Measurements from ENCODE around the gene AGBL2.

Gene AGBL2

DNA sequence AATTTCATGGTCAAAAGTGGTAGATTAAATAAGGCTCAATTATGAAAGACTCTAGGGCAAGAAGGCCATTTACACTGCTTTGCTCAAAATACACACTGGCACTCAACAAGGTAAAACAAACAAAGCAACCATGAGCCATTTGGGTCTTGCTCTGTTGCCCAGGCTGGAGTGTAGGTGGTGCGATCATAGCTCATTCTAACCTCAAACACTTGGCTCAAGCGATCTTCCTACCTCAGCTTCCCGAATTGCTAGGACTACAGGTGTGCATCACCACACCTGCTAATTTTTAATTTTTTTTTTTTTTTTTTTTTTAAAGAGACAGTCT, 10.9 kb upstream of the AGBL2 start:
- H3K9me2 ChIP-seq (replicated peaks; ENCODE audit: insufficient read depth, low read length) = no peaks in the 10 kb centered on the region

DNA sequence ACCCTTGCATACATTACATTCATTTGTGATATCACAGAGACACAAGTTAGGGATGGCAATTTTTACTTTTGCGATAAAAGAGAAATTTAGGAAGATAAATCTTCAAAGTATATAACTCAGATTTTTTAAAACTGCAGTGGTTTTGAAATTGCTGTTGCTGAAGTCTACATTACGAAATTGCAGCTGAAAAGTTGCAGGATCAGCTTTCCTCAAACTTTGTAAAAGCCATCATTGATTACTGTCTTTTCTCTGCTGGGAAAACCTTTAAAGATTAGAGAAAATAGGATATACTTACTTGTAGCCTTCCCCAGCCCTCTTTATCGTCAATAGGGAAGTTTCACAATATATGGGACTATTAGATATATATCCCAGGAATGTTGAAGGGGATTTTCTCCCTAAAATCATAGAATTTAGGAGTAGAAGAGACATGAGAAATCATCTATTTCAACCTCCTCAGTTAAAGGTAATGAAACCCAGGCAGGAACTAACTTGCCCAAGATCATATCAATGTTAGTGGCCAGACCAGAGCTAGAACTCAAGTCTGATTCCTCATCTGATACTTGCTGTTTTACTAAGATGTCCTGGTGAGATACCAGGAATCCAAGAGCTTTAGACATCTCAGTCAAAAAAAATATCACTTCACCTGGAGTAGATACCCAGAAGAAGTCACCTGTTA, 10.4 kb upstream of the AGBL2 start:
- Histone ChIP-seq H3K4me3 (ENCODE audit: low read length) (no peak overlapping the region), H3K27me3 (replicated peaks; ENCODE audit: insufficient read depth, low read length) (no peaks in the 10 kb centered on the region), H3K9me2 (replicated peaks; ENCODE audit: insufficient read depth, low read length) (no peaks in the 10 kb centered on the region), H3K9ac (ENCODE audit: low read length) (no peak overlapping the region), H2AFZ (ENCODE audit: low read length) (no peak overlapping the region), H3K79me2 (ENCODE audit: low read length) (peaks cover 36% of the 10 kb centered on the region), H3K36me3 (replicated peaks; ENCODE audit: insufficient read depth, low read length) (peaks cover 30% of the 10 kb centered on the region; the same call in 1 of the 2 replicates), H3K4me2 (ENCODE audit: low read depth, low read length) (no peak overlapping the region), H3K27ac (ENCODE audit: low read length) (no peak overlapping the region), H3K4me1 (ENCODE audit: low read length) (no peaks in the 10 kb centered on the region), H4K20me1 (ENCODE audit: insufficient read depth, low read length) (no peaks in the 10 kb centered on the region), H3K9me3 (replicated peaks; ENCODE audit: insufficient read depth, low read length) (no peaks in the 10 kb centered on the region), H3F3A (ENCODE audit: insufficient read depth, low read length) (no peaks in the 10 kb centered on the region; the same call in 1 of the 2 replicates)
- TF ChIP-seq, protein P1, sequence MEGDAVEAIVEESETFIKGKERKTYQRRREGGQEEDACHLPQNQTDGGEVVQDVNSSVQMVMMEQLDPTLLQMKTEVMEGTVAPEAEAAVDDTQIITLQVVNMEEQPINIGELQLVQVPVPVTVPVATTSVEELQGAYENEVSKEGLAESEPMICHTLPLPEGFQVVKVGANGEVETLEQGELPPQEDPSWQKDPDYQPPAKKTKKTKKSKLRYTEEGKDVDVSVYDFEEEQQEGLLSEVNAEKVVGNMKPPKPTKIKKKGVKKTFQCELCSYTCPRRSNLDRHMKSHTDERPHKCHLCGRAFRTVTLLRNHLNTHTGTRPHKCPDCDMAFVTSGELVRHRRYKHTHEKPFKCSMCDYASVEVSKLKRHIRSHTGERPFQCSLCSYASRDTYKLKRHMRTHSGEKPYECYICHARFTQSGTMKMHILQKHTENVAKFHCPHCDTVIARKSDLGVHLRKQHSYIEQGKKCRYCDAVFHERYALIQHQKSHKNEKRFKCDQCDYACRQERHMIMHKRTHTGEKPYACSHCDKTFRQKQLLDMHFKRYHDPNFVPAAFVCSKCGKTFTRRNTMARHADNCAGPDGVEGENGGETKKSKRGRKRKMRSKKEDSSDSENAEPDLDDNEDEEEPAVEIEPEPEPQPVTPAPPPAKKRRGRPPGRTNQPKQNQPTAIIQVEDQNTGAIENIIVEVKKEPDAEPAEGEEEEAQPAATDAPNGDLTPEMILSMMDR (IDR thresholded peaks at IDR 0.05; ENCODE audit: low read length) = no peak
- TF ChIP-seq EZH2phosphoT487 (IDR thresholded peaks at IDR 0.05; ENCODE audit: low read length) = no peak
- TF ChIP-seq EZH2 (optimal IDR thresholded peaks at IDR 0.05; ENCODE audit: low read depth, low read length) = no peak
- no peak for DNase-seq

More for the DNA sequence above, 10.9 kb upstream of the AGBL2 start:
- Histone ChIP-seq H3K4me3 (ENCODE audit: low read length) (no peak overlapping the region), H3K27me3 (replicated peaks; ENCODE audit: insufficient read depth, low read length) (no peaks in the 10 kb centered on the region), H3K9ac (ENCODE audit: low read length) (no peak overlapping the region), H3K79me2 (ENCODE audit: low read length) (peaks cover 36% of the 10 kb centered on the region), H2AFZ (ENCODE audit: low read length) (no peak overlapping the region), H4K20me1 (ENCODE audit: insufficient read depth, low read length) (no peaks in the 10 kb centered on the region), H3F3A (ENCODE audit: insufficient read depth, low read length) (no peaks in the 10 kb centered on the region; the same call in 1 of the 2 replicates), H3K4me2 (ENCODE audit: low read depth, low read length) (no peak overlapping the region), H3K36me3 (replicated peaks; ENCODE audit: insufficient read depth, low read length) (peaks cover 30% of the 10 kb centered on the region; the same call in 1 of the 2 replicates), H3K4me1 (ENCODE audit: low read length) (no peaks in the 10 kb centered on the region), H3K9me3 (replicated peaks; ENCODE audit: insufficient read depth, low read length) (no peaks in the 10 kb centered on the region), H3K27ac (ENCODE audit: low read length) (no peak overlapping the region)
- DNase-seq = no peak
- TF ChIP-seq EZH2 (optimal IDR thresholded peaks at IDR 0.05; ENCODE audit: low read depth, low read length) = no peak
- TF ChIP-seq, protein P1 (IDR thresholded peaks at IDR 0.05; ENCODE audit: low read length) = no peak

DNA sequence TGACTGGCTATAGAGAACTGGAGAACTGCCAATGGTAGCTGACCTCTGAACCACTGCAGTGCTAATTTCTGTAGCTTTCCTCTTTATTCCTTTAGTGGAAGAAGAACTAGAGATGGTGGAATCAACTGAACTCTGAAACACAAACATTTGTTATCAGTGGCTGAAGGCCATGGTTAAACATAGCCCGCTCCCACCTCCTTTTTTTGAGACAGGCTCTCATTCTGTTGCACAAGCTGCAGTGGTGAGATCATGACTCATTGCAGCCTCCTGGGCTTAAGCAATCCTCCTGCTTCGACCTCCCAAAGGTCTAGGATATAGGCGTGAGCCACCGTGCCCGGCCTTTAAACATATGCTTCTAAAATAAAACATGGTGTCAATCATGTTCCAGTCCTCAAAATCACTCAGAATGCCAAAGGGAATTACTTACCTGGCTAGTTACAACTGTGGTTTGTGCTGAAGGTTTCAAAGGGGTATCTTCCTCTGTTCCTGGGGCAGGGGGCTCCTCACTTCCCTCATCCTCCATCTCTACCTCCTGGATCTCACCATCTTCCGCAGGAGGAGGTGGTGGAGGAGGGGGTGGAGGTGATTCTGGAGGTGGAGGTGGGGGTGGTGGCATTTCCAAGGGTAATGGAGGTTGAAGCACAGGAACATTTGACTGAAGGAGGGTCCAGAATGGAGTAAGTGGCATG, 9.0 kb upstream of the AGBL2 start:
- TF ChIP-seq, protein P1 (IDR thresholded peaks at IDR 0.05; ENCODE audit: low read length) = no peak
- TF ChIP-seq EZH2 (optimal IDR thresholded peaks at IDR 0.05; ENCODE audit: low read depth, low read length) (no peak), EZH2phosphoT487 (IDR thresholded peaks at IDR 0.05; ENCODE audit: low read length) (no peak)
- H2AFZ ChIP-seq (ENCODE audit: low read length) = no peak overlapping the region
- H3K4me3 ChIP-seq (ENCODE audit: low read length) = no peak overlapping the region
- H3K27ac ChIP-seq (ENCODE audit: low read length) = no peak overlapping the region
- peaks cover 28% of the 10 kb centered on the region; the same call in 1 of the 2 replicates for H3K36me3 ChIP-seq (replicated peaks; ENCODE audit: insufficient read depth, low read length)
- no peaks in the 10 kb centered on the region; the same call in 1 of the 2 replicates for H3F3A ChIP-seq (ENCODE audit: insufficient read depth, low read length)
- H3K27me3 ChIP-seq (replicated peaks; ENCODE audit: insufficient read depth, low read length) = no peaks in the 10 kb centered on the region
- H4K20me1 ChIP-seq (ENCODE audit: insufficient read depth, low read length) = no peaks in the 10 kb centered on the region
- H3K4me1 ChIP-seq (ENCODE audit: low read length) = no peaks in the 10 kb centered on the region
- H3K79me2 ChIP-seq (ENCODE audit: low read length) = peaks cover 24% of the 10 kb centered on the region
- no peak overlapping the region for H3K4me2 ChIP-seq (ENCODE audit: low read depth, low read length)
- no peaks in the 10 kb centered on the region for H3K9me2 ChIP-seq (replicated peaks; ENCODE audit: insufficient read depth, low read length)
- no peak for DNase-seq
- H3K9me3 ChIP-seq (replicated peaks; ENCODE audit: insufficient read depth, low read length) = no peaks in the 10 kb centered on the region
- no peak overlapping the region for H3K9ac ChIP-seq (ENCODE audit: low read length)
